ENCODE measurements around the gene DNM1L.
A peak's percentile ranks its signal among the peaks of the same experiment; 100 is the strongest.

The DNM1L gene

GRCh38 chr12:32679091-32679919 lies at the start of gene DNM1L:
DNM1L (plus strand) TSS chr12:32679301; CDS start chr12:32679364, 63 bp downstream.
- DNase-seq = peak; percentile 85

- no peak for DNase-seq
Observed at GRCh38 chr12:32641287-32641901, 37.7 kb upstream of the DNM1L start.

- DNase-seq = no peak
Observed at GRCh38 chr12:32644431-32644830, 34.7 kb upstream of the DNM1L start.

- DNase-seq = no peak
Observed at GRCh38 chr12:32647275-32647674, 31.8 kb upstream of the DNM1L start.

- DNase-seq = no peak
Observed at GRCh38 chr12:32650508-32650907, 28.6 kb upstream of the DNM1L start.

- DNase-seq = no peak
Observed at GRCh38 chr12:32651151-32651955, 27.7 kb upstream of the DNM1L start.

- no peak for DNase-seq
Observed at GRCh38 chr12:32651956-32652210, 27.2 kb upstream of the DNM1L start.

GRCh38 chr12:32659908-32660440 lies 19.1 kb upstream of the DNM1L start:
- DNase-seq = no peak

- no peak for DNase-seq
Observed at GRCh38 chr12:32661706-32662105, 17.4 kb upstream of the DNM1L start.

- no peak for DNase-seq
Observed at GRCh38 chr12:32662665-32663064, 16.4 kb upstream of the DNM1L start.

GRCh38 chr12:32666018-32666417 lies 13.1 kb upstream of the DNM1L start:
- no peak for DNase-seq

GRCh38 chr12:32669584-32669983 lies 9.5 kb upstream of the DNM1L start:
- DNase-seq = no peak

- no peak for DNase-seq
Observed at GRCh38 chr12:32671930-32672780, 6.9 kb upstream of the DNM1L start.

GRCh38 chr12:32679920-32680237 lies 778 bp downstream of the DNM1L start:
- DNase-seq = no peak

GRCh38 chr12:32680787-32681186 lies 1.7 kb downstream of the DNM1L start:
- no peak for DNase-seq

GRCh38 chr12:32681272-32681671 lies 2.2 kb downstream of the DNM1L start:
- DNase-seq = no peak

- DNase-seq = no peak
Observed at GRCh38 chr12:32686340-32686739, 7.2 kb downstream of the DNM1L start.

- no peak for DNase-seq
Observed at GRCh38 chr12:32688786-32689185, 9.7 kb downstream of the DNM1L start.

- DNase-seq = no peak
Observed at GRCh38 chr12:32690927-32691326, 11.8 kb downstream of the DNM1L start.

- DNase-seq = no peak
Observed at GRCh38 chr12:32692358-32692757, 13.3 kb downstream of the DNM1L start.

GRCh38 chr12:32693036-32693435 lies 13.9 kb downstream of the DNM1L start:
- no peak for DNase-seq

- no peak for DNase-seq
Observed at GRCh38 chr12:32695787-32696186, 16.7 kb downstream of the DNM1L start.

GRCh38 chr12:32697445-32697844 lies 18.3 kb downstream of the DNM1L start:
- no peak for DNase-seq

All from activated CD4-positive, alpha-beta T cell treated with anti-CD3 and anti-CD28 coated beads for 1 hour (primary cell).